Pancreas (tissue), 10 donors: ENCODE measurements around the gene CASZ1. TPM values are rescaled to one million over a fixed set of nuclear protein-coding genes. Genes with fewer than 3 reads are reported as not detected.

Experiments used
- ATAC-seq, 4 donors: fragments of 200-7000 bp; cut with Tn5 transposase; one replicate each; pipeline versions ENCODE4 v1.8.0 to v1.9.1; 2020; ENCODE audit warnings: mild to moderate bottlenecking in 4 of 4, moderate library complexity in 4 of 4
- DNase-seq, 6 donors: peaks; one replicate each; pipeline ENCODE4 v3.0.0-alpha.2; 2020
- FAIRE-seq: peaks from 2 replicates; lab custom pipeline; 2012; peaks lifted over from hg19 to GRCh38; lab: Jason Lieb, UNC
- H3K27ac ChIP-seq, 4 donors: fragments of 200-600 bp; sonication (generic); 1 replicate in 3 of 4; 2 replicates in 1 of 4; pipeline versions ENCODE4 v1.5.0 to v1.8.0; 2020
- H3K27me3 ChIP-seq, 4 donors: fragments of 200-600 bp; one replicate each; pipeline ENCODE4 v1.8.0; 2021
- H3K36me3 ChIP-seq, 3 donors: fragments of 200-600 bp; sonication (generic) in 1 of 3; one replicate each; pipeline versions ENCODE4 v1.5.0 to v1.8.0; 2020 to 2021
- H3K4me1 ChIP-seq, 3 donors: fragments of 200-600 bp; one replicate each; pipeline ENCODE4 v1.8.0; 2021
- H3K4me3 ChIP-seq, 4 donors: fragments of 200-600 bp; sonication (generic) in 2 of 4; one replicate each; pipeline versions ENCODE4 v1.5.0 to v1.8.0; 2020 to 2021
- H3K9me3 ChIP-seq, 4 donors: fragments of 200-600 bp; one replicate each; pipeline ENCODE4 v1.8.0; 2021
- WGBS, 2 donors: extraction: QIAGEN DNeasy Blood & Tissue Kit; methylation state at CpG; one replicate each; pipeline ENCODE4 v1.1.7; 2013; 5-methylcytosine and 5-hydroxymethylcytosine counted together
- intact Hi-C, 3 donors: fragments of 100-400 bp; cut with DNase I; formaldehyde crosslinking; loops; one replicate each; pipeline versions ENCODE4 v1.11.1 to v1.14.2; 2022
- polyA plus RNA-seq, 2 donors: library from polyadenylated mRNA; stranded (reverse); fragments of 200-250 nt; gene quantifications; one replicate each; pipeline ENCODE4 v1.2.3, GENCODE V29; 2013
- total RNA-seq, 6 donors: library from RNA; stranded (reverse); fragmentation: NEBNext Ultra II Directional in 4 of 6; extraction: Animal tissue kit (Norgen Biotek cat#: 25700) in 4 of 6; gene quantifications; one replicate each; pipeline versions ENCODE4 v1.2.1 to v1.2.4, GENCODE V29; 2021 to 2023
- TF ChIP-seq, protein P1 (sequence below), 4 donors: fragments of 200-600 bp; sonication (generic) in 3 of 4; IDR thresholded peaks; one replicate each; pipeline versions ENCODE4 v1.5.0 to v1.8.0; 2021; ENCODE audit warnings: antibody characterized with exemption in 4 of 4
- donor health status: healthy with polysubstance abuse.
- donor health status: DM: no; HTN: no; CAD: no; lungs with moderate emphysema.
- donor health status: DM: no; HTN: no; CAD: no.
- donor health status: control.
- donor health status: control.
- donor health status: Bipolar disorder and iron deficiency.
- donor health status: DM: yes; HTN: yes; CAD: no.
- donor health status: DM: no; HTN: no; CAD: no.
- donor health status: DM: no; HTN: no; CAD: no.
- donor health status: DM: yes; HTN: yes; CAD: no.

The CASZ1 gene
- total and polyA plus RNA-seq, 8 donors: 6.7 to 18.9 (median 13.8) TPM

DNA sequence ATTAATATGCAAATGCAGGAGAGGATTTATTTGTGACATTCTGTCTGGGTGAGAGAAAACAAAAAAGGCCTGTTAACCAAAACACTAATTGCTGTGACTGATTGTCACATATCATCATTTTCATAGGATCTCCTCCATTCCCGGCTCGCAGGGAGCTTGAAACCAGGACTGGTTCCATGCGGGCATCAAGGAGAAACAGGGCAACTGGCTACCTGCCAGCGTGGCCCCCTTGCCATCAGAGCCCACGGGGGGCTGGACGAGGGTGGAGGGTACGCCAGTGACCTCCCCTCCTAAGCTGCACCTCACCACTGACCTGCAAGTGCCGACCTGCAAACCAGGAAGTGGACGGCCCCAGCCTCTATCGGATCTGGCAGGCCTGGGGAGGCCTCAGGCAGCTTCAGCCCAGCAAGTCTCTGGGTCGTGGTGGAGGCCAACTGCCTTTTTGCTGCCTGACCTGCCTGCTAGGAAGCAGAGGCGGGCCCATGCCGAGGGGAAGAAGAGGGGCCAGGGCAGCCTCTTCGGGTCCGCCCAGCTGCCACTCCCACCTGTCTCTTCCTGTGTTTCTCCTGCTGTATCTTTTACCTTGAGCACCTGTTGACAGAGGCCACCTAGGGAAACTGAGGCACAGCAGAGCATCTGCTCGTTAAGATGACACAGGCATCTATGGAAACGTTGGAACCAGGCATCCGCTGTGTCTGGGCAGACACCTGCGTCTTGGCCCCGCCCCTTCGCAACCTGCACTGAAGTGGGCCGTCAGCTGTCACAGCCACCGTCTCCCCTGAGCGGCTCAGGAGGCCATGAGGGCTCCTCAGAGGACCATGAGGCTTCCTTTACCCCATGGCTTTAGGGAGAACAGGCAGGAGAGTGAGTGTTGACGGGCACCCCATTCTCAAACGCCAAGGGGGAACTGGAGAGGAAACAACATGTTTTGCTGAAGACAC lies 74.8 kb downstream of the CASZ1 start:
- intact Hi-C loops: no loop called here
- 77 to 79% methylated on average over 26 of the region's 26 CpGs for WGBS, 2 donors
- H3K9me3 ChIP-seq: no peaks in the 10 kb centered on the region
- ATAC-seq (no peak), DNase-seq (peak in 1 of 6 donors; percentile 66), FAIRE-seq (no peak)
- no peaks in the 10 kb centered on the region for H3K36me3 ChIP-seq
- TF ChIP-seq, protein P1, sequence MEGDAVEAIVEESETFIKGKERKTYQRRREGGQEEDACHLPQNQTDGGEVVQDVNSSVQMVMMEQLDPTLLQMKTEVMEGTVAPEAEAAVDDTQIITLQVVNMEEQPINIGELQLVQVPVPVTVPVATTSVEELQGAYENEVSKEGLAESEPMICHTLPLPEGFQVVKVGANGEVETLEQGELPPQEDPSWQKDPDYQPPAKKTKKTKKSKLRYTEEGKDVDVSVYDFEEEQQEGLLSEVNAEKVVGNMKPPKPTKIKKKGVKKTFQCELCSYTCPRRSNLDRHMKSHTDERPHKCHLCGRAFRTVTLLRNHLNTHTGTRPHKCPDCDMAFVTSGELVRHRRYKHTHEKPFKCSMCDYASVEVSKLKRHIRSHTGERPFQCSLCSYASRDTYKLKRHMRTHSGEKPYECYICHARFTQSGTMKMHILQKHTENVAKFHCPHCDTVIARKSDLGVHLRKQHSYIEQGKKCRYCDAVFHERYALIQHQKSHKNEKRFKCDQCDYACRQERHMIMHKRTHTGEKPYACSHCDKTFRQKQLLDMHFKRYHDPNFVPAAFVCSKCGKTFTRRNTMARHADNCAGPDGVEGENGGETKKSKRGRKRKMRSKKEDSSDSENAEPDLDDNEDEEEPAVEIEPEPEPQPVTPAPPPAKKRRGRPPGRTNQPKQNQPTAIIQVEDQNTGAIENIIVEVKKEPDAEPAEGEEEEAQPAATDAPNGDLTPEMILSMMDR (IDR thresholded peaks at IDR 0.05): no peak
- H3K4me3 ChIP-seq: no peak overlapping the region
- H3K4me1 ChIP-seq: peaks cover 35 to 44% (median 39%) of the 10 kb centered on the region in 3 donors
- H3K27me3 ChIP-seq: no peaks in the 10 kb centered on the region
- no peak overlapping the region for H3K27ac ChIP-seq

DNA sequence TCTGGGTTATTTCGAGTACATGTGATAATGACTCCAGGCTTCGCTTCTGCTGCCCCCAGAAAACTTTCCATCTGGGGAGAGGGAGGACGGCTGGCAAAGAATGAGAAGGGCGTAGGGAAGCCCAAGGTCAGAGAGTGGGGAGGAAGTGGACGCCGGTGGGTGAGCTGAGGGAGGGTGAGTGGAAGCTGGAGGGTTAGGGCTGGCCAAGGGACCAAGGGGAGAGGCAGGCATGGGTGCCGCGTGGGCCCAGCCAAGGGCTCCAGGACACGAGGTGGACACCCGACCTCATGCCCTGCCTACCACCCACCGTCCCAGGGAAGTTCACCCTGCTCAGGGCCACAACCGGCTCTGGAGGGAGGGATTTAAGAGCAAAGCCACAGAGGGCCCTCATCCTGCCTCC lies 75.8 kb downstream of the CASZ1 start:
- Histone ChIP-seq H3K4me1 (peaks cover 30 to 43% (median 33%) of the 10 kb centered on the region in 3 donors), H3K4me3 (no peak overlapping the region), H3K9me3 (no peaks in the 10 kb centered on the region), H3K36me3 (no peaks in the 10 kb centered on the region), H3K27me3 (no peaks in the 10 kb centered on the region), H3K27ac (no peak overlapping the region)
- ATAC-seq (no peak), DNase-seq (peak in 1 of 6 donors; percentile 67), FAIRE-seq (no peak)
- intact Hi-C loops: no loop called here
- TF ChIP-seq, protein P1 (IDR thresholded peaks at IDR 0.05): no peak
- 49 to 64% methylated on average over 12 of the region's 12 CpGs for WGBS, 2 donors

DNA sequence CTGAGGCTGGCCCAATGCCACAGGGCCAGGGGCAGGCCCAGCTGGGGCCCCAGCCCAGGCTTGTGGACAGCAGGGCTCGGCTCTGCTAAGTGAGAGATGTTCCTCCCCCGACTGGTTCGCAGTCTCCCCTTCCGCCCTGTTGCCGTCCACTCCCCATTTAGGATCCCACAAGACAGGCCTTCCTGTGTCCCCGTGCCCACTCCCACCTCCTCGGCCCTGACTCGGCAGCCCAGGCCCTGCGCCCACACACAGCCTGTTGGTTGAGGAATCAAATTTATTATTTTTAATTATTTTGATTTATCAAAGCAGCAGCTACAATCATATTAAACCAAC lies 78.4 kb downstream of the CASZ1 start:
- peak in 1 of 6 donors; percentile 38 for DNase-seq
- TF ChIP-seq, protein P1 (IDR thresholded peaks at IDR 0.05): no peak
- Histone ChIP-seq H3K9me3 (no peaks in the 10 kb centered on the region), H3K4me1 (peaks cover 8 to 24% (median 9%) of the 10 kb centered on the region in 3 donors), H3K27me3 (no peaks in the 10 kb centered on the region), H3K36me3 (no peaks in the 10 kb centered on the region), H3K27ac (no peak overlapping the region), H3K4me3 (no peak overlapping the region)
- intact Hi-C loops: no loop called here
- no peak for ATAC-seq
- FAIRE-seq: no peak
- 93 to 96% methylated on average over 9 of the region's 9 CpGs for WGBS, 2 donors

DNA sequence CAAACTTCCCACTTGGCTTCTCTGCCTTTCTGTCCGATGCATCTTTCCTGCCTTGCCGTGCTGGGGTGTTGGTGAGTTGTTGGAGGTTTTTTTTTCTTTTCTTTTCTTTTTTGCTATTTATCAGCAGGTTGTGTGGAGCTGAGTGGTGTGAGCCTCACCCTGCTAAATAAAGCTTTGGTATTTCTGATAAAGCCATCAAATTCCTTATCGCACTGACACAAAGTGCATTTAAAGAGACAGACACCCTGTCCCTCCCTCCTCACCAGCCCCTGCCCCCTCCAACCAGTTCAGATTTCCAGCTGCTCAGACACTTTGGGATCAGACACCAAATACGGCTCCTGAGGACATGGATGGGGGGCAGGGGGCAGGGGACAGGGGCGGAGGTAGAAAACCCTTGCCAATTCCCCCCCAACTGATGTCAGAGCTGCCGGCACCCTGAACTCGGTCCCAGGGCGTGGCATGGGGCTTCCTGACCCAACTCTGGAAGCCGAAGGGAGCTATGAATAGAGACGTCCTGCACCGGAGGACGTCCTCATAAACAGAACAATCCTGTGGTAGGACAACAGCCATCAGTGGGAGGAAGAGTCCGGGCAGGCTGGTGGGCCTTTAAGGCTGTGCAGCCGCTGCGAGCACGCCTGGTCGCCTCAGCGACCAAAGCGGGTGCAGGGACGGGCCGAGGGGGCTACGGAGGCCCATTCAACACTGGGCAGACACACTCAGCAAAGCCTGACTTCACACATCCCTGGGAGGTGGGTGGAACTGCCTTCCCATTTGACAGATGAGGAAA lies 79.0 kb downstream of the CASZ1 start:
- ATAC-seq (peak in 2 of 4 donors; percentile 9 to 18), DNase-seq (no peak), FAIRE-seq (no peak)
- Histone ChIP-seq H3K4me3 (no peak overlapping the region), H3K27me3 (no peaks in the 10 kb centered on the region), H3K9me3 (no peaks in the 10 kb centered on the region), H3K27ac (no peak overlapping the region), H3K4me1 (peaks cover 8 to 24% (median 9%) of the 10 kb centered on the region in 3 donors), H3K36me3 (no peaks in the 10 kb centered on the region)
- WGBS, 2 donors: 42 to 44% methylated on average over 22 of the region's 22 CpGs
- intact Hi-C loops: no loop called here
- TF ChIP-seq, protein P1 (IDR thresholded peaks at IDR 0.05): no peak
